LoVo (cell line): ENCODE measurements around the gene KLHL29.

ENCODE experiments used
- DNase-seq: peaks from one replicate; pipeline ENCODE4 v3.0.0-alpha.2; 2016; ENCODE audit warnings: low spot score

Gene KLHL29

DNA sequence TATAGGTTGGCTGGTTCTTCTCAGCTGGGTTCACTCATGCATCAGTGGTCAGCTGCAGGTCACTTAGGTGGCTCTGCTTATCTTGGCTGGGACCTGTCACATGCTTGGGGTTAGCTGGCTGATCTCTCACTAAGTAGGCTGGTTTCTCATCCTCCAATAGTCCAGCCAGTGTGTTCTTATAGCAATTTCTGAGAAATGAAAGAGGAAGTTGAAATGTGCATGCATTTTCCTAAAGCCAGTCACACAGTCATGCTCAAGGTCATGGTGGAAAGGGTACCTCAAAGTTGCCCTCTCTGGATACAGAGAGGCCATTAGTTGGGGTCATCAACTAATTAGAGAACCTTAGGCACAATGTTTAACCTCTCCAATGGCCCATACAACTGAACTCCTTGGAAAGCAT lies 64.4 kb downstream of the KLHL29 start:
- DNase-seq = no peak

DNA sequence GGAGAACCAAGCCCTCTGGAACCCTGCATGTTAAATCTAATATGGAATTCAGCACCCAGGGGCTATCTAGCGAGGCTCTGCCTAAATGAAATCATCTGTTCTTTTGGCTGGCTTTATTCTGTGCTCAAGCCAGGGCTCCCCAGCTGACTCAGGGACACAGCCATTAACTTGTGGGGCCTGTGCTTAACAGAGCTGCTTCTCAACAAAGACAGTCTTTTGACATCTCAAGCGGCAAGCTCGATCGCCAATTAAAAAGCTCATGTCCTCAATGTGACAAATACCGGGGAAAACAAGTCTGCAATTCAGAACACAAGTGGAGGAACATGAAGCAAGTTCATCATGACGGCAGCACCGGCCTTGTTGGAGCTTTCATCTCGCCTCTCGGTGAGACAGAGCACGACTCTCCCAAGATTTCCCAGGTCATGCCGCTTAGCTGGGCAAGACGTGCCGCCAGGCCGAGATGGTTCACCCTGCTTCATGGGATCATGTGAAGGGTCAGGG lies 64.9 kb downstream of the KLHL29 start:
- DNase-seq = no peak

DNA sequence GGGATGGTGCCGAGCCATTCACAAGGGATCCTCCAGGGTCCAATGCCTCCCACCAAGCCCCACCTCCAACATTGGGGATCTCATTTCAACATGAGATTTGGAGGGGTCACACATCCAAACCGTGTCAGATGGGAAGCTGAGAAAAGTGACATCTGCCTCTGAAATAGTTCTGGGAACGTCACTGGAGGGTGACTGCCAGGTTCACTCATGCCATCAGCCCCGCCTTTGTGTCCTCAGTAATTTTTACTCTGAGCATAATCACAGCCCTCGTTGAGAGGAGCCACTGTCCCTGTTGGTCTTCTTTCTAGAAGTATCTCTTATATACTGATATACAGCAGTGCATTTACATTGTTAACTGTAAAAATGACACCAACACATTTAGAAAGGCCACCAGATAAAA lies 67.4 kb downstream of the KLHL29 start:
- no peak for DNase-seq

DNA sequence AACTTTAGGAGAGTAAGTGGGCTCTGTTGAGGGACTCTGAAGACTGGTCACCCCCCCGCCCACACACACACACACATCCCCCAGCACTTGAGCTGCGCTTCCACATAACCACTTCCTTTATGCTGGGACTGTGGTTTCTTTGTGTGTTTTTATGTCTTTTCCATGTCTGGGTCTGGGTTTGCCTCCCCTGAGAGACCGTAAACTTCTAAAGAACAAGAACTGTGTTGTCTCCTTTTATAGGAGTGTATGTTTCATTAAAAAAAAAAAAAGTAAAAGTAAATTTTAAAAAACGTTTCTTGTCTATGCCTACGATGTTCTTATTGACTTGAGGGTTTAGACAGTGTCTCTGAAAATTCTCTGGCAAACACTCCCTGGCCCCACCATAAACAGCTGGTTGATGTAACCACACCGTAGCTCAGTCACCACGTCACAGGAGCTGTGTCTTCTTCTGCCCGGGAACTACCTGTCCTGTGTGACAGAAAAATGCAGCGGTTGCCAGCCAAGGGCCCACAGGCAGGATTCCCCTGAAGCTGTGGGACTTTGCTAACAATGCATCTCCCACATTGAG lies 68.0 kb downstream of the KLHL29 start:
- no peak for DNase-seq

DNA sequence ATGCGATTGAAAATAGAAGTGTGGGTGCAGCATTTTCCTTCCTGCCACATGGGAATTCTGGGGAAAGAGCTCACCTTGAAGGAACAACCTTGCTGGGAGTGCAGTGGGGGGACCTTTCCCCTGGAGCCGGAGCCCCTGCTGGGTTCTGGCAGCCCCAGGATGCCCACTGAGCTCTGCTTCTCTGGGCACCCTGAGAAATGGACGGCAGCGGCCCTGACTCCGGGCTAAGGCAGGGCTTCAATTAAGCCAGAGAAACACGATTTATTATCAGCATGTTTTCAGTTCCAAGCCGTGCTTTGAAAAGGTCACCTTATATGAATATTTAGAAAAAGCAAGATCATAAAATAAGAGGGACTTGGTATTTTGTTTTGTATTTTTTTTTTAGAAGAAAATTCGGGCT lies 68.5 kb downstream of the KLHL29 start:
- DNase-seq = no peak

DNA sequence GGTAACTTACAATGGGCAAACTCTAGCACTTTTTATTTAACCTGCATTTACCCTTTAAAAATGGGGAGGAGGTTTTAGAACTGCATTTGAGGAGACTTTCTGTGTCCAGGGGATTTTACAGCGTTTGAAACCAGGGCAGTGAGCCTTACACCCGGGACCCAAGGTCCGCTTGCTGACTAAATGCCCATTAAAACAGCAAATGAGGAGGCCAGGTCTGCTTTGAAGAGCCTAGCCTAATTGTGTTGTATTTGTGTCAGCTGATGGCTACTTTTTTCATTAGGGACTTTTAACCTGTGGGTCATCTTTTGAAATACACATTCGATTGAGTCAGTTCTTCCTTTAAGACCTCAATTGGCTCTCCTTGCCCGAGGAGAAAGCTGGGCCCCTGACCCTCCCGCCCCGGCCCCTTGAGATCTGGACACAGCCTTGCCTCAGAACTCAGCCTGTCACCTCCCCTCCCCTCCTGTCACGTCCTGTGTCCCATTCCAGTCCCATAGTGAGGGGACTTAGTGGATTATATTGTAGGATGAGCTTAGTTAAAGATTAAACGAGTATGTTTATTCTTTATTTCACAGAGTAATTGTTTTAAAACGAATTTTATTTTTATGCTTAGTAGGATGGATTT lies 69.0 kb downstream of the KLHL29 start:
- no peak for DNase-seq

DNA sequence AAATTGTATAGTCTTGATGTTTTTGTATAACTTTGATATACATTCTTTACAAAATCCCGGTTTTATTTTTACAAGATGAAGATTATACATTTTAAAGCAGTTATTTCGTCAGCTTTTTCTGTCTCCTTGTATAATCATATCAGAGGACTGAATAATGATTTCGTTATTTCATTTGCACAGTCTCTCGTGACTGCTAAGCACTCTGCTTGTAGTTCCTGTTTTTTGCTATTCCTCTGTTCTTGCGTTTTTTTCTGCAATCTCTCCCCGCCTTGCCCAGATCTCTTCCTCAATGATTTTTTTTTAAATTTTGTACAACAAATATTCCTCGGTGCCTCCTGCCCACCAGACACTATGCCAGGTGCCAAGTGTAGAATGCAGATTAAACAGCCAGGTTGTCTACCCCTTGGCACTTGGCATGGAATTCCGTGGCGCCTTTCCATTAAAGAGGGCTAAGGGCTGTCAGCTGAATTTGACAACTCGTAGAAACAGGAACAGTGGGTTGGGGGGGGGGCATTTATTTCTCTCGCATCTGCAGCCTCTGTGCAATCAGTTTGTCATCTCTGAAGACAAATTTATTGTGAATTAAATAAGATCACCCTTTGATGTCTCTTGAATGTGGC lies 69.6 kb downstream of the KLHL29 start:
- DNase-seq = no peak

DNA sequence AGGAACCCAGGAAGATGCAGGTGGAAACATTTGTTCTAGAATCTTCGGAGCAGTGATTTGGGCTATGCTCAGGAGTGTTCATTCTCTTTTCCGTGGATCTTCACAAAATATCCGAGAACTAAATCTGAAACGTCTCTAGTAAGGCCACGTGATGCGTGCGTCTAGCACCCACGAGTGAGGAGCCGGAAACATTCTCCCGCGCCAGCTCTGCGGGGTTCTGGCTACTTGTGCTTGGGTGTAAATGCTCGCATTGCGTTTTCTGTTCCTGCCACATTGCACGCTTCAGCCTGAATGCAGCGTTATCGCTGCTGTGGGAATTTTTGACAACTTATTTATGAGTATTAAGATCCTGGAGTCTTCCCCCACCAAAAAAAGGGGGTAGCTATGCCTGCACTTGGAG lies 71.4 kb downstream of the KLHL29 start:
- no peak for DNase-seq

DNA sequence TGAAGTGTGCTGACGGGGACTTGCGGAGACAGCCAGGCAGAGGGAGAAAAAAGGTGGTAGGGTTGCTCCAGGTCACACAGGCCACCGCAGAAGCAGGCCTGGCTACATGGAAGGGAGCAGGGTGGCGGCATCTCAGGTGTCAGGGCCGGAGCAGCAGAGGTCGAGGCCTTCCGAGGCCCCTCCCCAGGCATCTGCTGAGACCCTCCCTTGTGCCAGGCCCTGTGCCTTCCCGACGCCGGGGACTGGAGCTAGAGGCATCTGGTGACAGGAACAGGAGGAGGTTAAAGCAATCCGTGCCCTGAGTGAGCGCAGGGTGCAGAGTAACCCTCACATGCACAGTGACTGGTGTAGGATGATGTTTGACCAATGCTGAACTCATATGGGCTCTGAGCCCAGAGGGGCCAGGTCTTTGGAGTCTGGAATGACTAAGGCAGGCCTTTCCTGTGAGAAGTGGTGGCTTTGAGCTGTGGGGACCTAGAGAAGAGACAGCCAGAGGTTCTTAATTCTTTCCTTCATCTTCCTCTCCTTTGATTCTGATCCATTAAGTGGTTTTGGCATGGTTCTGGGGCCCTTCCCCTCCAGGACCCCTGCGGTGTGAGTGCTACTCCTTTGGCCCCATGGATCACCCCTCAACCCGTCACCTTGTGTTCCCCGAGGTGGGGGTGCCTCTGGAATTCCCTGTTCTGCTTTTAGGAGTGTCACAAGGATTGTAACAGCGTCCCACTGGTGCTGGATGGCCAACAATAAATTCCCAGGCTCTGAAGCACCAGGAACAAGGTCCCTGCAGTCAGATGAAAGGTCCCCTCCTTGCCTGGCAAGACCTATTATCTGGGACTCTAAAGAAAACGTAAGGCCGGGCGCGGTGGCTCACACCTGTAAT lies 72.1 kb downstream of the KLHL29 start:
- no peak for DNase-seq

DNA sequence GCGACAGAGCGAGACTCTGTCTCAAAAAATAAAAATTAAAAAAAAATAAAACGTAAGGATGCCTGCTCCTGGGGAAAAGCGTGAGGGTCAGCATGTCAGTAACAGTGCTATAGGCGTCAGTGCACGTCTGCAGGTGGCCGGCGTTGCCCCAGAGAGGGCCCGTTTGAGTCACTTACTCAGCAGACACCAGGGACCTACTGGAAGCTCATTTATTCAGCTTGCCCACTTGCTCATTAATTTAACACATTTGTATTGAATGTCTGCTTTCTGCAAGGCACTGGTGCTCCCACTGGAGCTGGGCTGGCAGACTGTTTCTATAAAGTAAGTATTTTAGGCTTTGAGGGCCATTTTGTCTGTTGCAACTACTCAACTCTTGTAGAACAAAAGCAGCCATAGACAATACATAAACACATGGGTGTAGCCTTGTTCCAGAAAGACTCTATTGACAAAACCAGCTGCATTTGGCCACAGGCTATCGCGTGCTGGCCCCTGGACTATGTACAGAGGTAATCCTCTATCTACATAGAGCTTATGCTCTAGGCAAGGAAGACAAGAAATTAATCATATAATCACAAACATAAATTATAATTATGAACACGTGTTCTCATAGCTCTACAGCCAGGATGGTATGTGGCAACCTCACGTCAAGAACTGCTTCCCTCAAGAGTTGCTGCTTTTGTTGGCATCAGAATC lies 73.2 kb downstream of the KLHL29 start:
- no peak for DNase-seq

DNA sequence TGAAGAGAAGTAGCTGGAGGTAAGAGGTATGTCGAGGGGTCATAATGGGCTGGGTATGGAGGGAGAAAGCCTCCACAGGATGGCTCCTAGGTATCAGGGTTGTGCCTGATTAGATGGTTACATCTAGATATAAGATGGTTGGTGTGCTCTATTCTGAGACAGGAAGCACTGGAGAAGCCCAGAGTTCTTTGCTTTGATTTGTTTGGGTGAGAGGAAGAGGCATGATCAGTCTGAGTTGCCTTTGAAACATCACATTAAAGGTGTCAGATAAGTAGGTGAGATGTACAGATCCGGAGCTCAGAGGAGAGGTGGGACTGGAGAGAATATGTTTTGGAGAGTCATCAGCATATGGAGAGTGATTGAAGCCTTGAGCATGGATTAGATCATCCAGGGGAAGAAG lies 74.1 kb downstream of the KLHL29 start:
- no peak for DNase-seq

DNA sequence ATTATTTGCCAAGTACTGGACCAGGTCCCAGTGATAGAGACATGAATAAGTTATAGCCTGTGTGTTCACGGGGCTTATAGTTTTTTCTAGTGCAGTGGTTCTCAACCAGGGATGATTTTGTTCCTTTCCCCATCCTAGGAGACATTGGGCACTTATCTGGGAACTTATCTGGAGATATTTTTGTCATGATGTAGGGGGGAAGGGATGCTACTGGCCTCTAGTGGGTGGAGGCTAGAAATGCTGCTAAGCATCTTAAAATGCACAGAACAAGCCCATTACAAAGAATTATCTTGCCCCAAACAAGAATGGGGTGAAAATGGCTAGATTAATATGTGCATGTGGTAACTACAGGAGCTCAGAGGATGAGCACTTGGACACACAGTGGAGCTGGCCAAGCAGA lies 75.2 kb downstream of the KLHL29 start:
- no peak for DNase-seq

DNA sequence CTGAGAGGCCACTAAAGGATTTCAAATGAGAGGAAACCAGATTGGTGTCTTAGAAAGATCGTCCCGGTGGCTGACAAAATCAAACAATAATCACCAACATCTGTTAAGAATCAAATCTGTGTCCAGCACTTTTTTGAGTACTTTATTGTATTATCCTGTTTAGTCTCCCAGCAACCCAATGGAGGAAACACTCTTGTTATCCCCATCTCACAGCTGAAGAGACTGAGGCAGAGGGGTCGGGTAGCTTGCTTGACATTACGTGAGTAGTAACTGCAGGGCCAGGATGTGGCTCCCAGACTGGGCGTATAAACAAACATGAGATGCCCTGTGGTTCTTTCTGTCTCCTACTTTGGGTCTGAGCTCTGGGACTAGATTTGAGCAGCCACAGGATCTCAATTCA lies 76.0 kb downstream of the KLHL29 start:
- DNase-seq = no peak

DNA sequence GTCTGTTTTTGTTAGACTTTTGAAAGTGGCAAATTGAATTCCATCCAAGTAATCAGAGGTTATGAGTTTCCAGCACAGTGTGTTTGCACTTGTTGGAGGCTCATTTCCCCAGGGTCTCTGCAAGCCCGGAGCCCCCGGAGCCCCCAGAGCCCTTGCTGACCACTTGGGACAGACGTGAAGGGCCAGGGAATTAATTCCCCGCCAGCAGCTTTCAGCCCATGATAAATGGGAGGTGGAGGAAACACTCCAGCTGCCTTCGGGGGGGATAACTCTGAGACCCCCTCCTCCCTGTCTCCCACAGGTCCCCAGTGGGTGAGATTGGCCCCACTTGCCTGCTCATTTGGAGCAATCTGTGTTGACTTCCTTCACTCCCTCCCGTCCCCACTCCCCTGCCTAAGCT lies 79.2 kb downstream of the KLHL29 start:
- DNase-seq = no peak

DNA sequence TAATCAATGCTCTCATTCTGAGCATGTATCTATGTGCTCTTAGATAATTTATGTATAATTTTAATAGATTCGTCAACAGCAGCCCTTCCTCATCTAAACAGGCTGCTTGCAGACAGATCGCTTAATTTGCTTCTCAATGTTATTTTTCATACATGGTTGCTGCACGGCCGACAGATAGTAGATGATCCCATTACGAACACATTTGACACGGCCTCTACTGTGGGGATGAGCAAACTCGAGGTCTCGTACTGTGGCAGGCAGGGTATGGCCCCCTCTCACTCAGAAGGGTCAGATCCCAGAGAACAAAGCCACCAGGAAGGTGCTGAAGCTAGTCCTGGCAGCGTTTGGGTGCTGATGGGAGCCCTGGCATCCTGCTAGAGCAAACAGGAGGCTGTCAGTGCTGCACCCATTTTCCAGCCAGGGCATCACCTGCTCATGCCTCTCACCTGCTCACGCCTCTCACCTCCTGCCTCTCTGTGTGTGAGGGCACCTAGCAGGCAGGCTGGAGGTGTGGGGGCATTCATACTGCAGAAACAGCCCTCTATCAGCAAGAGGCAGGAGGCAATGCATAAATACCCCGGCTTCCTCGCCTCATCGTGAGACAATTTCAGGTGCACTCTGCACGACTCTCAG lies 80.0 kb downstream of the KLHL29 start:
- DNase-seq = no peak

DNA sequence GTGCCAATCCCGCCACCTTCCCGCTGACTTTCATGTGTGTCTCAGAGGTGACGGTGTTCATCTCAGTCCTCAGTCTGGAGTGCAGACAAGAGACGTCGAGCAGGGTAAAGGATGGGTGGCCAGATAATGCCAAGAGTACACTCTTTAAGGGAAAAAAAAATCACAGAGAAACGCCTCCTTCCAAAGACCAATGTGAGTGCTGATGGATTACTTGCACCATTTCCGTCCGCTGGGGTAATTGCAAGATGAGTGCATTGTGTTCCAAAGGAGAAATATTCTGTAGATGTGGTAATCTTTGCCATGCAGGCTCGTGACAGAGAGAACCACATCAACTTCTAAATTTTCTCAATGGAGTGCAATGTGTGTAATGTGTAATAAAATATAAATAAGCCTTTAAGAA lies 81.0 kb downstream of the KLHL29 start:
- DNase-seq = no peak

DNA sequence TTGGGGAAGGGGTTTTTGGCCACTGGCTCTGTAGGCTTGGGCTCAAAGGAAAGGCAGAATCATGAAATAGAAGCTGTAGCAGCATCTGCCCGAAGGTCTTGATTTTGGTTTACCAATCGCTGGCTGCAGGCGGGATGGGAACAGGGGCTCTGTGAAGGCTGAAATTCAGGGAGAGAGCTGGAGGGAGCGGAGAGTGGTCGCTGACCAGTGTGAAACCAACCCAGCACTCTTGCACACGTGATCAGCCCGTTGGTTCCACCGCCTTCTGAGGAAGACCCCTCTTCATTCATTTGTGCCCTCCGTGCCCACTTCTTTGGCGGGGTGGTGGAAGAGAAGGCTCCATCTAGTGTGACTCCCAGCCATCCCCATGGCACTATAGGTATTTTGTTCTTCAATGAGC lies 82.6 kb downstream of the KLHL29 start:
- DNase-seq = no peak

DNA sequence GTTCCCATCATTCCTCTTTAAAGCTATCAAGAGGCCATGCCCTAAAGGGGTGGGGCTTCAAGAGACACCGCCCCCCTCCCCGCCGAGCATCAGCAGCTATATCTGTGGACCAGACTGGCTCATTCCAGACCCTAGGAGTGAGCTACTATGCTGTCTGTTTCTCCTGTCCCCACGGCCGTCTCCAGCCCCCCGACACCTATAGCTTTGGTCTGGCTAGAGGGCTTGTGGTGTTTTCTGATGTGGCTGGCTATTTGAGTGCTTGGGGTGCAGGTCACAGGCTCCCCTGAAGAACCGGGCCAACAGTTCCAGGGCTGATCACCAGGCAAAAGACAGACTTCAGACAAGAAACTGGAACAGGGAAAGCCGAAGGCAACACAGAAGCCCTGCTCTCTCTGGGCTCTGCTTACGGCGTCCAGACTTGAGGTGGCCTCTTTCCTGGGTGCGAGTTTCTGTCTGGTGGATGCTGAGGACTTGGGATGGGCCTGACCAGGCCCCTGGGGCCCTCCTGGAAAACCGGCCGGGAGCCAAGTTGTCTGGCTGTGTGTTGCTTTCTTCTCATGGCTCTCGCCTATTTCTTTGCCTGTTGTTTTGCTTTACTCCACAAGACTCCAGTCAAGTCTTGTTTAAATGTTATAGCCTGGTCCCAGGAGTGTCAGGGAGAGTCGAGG lies 83.6 kb downstream of the KLHL29 start:
- no peak for DNase-seq

DNA sequence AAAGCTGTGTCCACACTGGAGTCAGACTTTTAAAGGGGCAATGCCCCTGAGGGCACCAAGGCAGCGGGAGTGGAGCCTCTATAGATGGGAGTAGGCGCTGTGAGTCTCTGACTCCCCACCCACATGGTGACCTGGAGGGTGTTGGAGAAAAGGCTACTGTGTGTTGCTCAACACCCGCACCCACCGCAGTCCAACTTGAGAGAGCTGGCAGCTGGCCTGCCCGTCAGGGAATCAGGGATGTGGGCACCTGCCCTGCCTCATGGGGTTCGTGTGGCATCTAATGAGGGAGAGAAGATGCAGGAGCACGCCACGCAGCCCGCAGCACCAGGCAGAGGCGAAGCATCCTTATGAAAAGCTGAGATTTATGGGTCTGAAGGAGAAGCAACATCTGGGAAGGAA lies 84.2 kb downstream of the KLHL29 start:
- no peak for DNase-seq

DNA sequence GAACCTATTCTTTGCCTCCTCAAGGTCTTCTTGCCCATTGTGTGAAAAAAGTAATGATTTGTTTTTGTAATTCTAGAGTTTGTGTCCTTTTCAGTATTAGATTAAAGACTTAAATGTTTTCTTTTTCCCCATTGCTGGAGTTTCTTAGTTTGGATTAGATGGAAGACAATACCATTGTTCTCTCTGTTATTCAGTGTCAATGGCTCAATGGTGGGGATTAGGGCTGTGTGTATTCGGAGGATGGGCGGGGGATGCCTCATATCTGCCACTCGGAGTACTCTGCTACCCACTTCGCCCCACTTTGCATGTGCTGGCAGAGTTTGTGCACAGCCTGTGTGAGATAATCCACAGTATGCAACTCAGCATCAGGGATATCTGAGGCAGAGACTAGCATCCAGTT lies 90.1 kb downstream of the KLHL29 start:
- no peak for DNase-seq

DNA sequence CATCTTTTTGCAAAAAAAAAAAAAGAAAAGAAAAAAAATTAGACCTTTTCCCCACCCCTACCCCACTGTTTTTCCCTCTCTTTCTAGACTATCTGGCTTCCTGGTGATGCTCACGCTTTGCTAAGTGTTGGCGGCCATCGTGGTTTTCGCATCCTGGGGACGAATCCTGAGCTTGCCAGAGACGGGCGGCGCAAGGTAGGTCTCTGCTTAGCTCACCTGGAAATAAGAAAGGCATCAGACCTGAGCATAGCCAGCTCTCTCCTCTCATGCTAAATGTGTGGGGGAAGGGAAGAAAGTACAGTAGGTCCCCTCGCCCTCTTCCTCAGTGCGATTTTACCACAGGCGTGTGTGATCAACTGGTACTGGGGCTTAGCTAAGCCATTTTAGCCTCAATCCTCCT lies 90.5 kb downstream of the KLHL29 start:
- no peak for DNase-seq
